MM.1S (cell line): ENCODE measurements around the gene ZCCHC24.

Experiments
- CTCF ChIP-seq: fragments of 300-600 bp; sonication (generic); IDR thresholded peaks from 2 replicates; pipeline ENCODE4 v1.5.1; 2016; ENCODE audit warnings: antibody characterized with exemption, low read length, mixed read lengths
- EZH2 ChIP-seq: fragments of 300-600 bp; sonication (generic); optimal IDR thresholded peaks from 2 replicates; pipeline ENCODE3; 2017; ENCODE audit warnings: low read depth, mild to moderate bottlenecking, antibody characterized with exemption, low read length, mixed read lengths

- no peak for TF ChIP-seq CTCF
- TF ChIP-seq EZH2 = no peak
These were observed 102.4 kb downstream of the ZCCHC24 start for GRCh38 chr10:79342811-79343561.
